NOMO-1 treated with DMSO at 0.1 percent for 48 hours (cell line): ENCODE results near the gene ELOA2.
"Not testable (repeated sequence)": the region's sequence is repeated elsewhere in the genome, so short reads cannot be mapped to it uniquely, and the experiment has no call there.

Experiments used
- DNase-seq: peaks from one replicate; lab custom pipeline; 2025; ENCODE audit not compliant: unreplicated experiment; lab: John Stamatoyannopoulos, UW

Gene ELOA2

GRCh38 chr18:47022821-47023220 is 12.6 kb downstream of the ELOA2 start:
- DNase-seq = not testable (repeated sequence)

- not testable (repeated sequence) for DNase-seq
These were observed 14.7 kb downstream of the ELOA2 start for GRCh38 chr18:47020757-47021156.

GRCh38 chr18:47019870-47020269 is 15.6 kb downstream of the ELOA2 start:
- not testable (repeated sequence) for DNase-seq
